Stomach (tissue), 4 donors: ENCODE results near the gene TBC1D3E.
"Not testable (repeated sequence)": the region's sequence is repeated elsewhere in the genome, so short reads cannot be mapped to it uniquely, and the experiment has no call there.

Experiments used
- CTCF ChIP-seq, 7 experiments: fragments of 450-650 bp in 4 of 7; fragments of 200-600 bp in 3 of 7; sonication (generic) in 3 of 7; IDR thresholded peaks; one replicate each; pipeline ENCODE4 v1.5.1; 2016 to 2019; ENCODE audit warnings: antibody characterized with exemption in 7 of 7, control low read depth in 2 of 7, mild to moderate bottlenecking in 1 of 7
- EP300 ChIP-seq: sonication (generic); formaldehyde crosslinking; IDR thresholded peaks from one replicate; pipeline ENCODE4 v1.6.1; 2017; ENCODE audit warnings: antibody characterized with exemption
- POLR2A ChIP-seq, 4 donors: fragments of 450-650 bp; IDR thresholded peaks; one replicate each; pipeline ENCODE4 v1.6.1; 2016; ENCODE audit warnings: antibody characterized with exemption in 4 of 4, control low read depth in 2 of 4, mild to moderate bottlenecking in 1 of 4, moderate library complexity in 1 of 4
- POLR2AphosphoS5 ChIP-seq, 3 donors: sonication (generic); formaldehyde crosslinking; IDR thresholded peaks; one replicate each; pipeline ENCODE4 v1.6.1; 2016; ENCODE audit warnings: antibody characterized with exemption in 3 of 3

- not testable (repeated sequence) for TF ChIP-seq CTCF (IDR thresholded peaks at IDR 0.05); POLR2AphosphoS5 (IDR thresholded peaks at IDR 0.05); POLR2A (IDR thresholded peaks at IDR 0.05); EP300
Observed at GRCh38 chr17:38119829-38120228, 7.9 kb upstream of the TBC1D3E start.
